Kidney epithelial cell (primary cell): ENCODE results near the gene EXOC6. TPM values are rescaled to one million over a fixed set of nuclear protein-coding genes. Genes with fewer than 3 reads are reported as not detected.

ENCODE experiments used
- DNase-seq: peaks from one replicate; pipeline ENCODE4 v3.0.0-alpha.2; 2010; ENCODE audit warnings: low read depth
- H3K27me3 ChIP-seq: 2 replicates; pipeline ENCODE4 v1.6.0; 2011; ENCODE audit warnings: low read length; ENCODE audit not compliant: control insufficient read depth, insufficient read depth
- H3K36me3 ChIP-seq: 2 replicates; pipeline ENCODE4 v1.5.1; 2011; ENCODE audit warnings: low read length; ENCODE audit not compliant: control insufficient read depth, insufficient read depth
- H3K4me3 ChIP-seq: 2 replicates; pipeline ENCODE4 v1.5.1; 2011; ENCODE audit warnings: low read depth, mild to moderate bottlenecking, control low read depth, low read length
- CTCF ChIP-seq: IDR thresholded peaks from 2 replicates; pipeline ENCODE4 v1.5.1; 2011; ENCODE audit warnings: mild to moderate bottlenecking, moderate library complexity, low read length, control low read depth, inconsistent platforms; ENCODE audit not compliant: insufficient read depth, poor library complexity, severe bottlenecking
- total RNA-seq: library from RNA; depleted of rRNA; stranded (reverse); fragments of >200 nt; gene quantifications from 2 replicates; pipeline ENCODE4 v1.2.3, GENCODE V29; 2015

The EXOC6 gene
- total RNA-seq, 1 donor from 2014 or later: 10.5 TPM

- Histone ChIP-seq H3K4me3 (no peak overlapping the region), H3K27me3 (no peaks in the 10 kb centered on the region), H3K36me3 (no peaks in the 10 kb centered on the region)
- TF ChIP-seq CTCF: no peak
- no peak for DNase-seq
Observed at GRCh38 chr10:92847202-92847864, 987 bp upstream of the EXOC6 start.

- H3K4me3 ChIP-seq: peak overlapping the region; percentile 85
- H3K27me3 ChIP-seq: no peaks in the 10 kb centered on the region
- no peaks in the 10 kb centered on the region for H3K36me3 ChIP-seq
- no peak for DNase-seq
- no peak for TF ChIP-seq CTCF
Observed at GRCh38 chr10:92848037-92848440, 281 bp upstream of the EXOC6 start.

DNA sequence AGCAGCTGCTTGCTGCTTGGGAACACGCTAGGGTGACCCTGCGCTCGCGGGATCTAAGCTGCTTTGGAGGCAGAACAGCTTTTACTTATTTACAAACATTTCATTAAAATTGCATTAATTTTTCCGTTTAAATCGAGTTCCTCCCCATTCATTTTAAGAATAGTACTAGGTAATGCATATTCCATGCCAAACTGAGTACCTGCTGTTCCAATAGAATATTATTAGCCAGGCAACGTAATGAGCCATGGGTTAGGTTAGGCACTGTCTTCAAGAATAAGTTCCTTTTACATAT is 860 bp downstream of the EXOC6 start:
- no peak for TF ChIP-seq CTCF
- DNase-seq: no peak
- Histone ChIP-seq H3K36me3 (no peaks in the 10 kb centered on the region), H3K4me3 (peak overlapping the region; percentile 85), H3K27me3 (no peaks in the 10 kb centered on the region)

- no peaks in the 10 kb centered on the region for H3K36me3 ChIP-seq
- H3K4me3 ChIP-seq: peak overlapping the region; percentile 85
- H3K27me3 ChIP-seq: no peaks in the 10 kb centered on the region
- no peak for TF ChIP-seq CTCF
- DNase-seq: no peak
Observed at GRCh38 chr10:92849576-92850090, 1.3 kb downstream of the EXOC6 start.

DNA sequence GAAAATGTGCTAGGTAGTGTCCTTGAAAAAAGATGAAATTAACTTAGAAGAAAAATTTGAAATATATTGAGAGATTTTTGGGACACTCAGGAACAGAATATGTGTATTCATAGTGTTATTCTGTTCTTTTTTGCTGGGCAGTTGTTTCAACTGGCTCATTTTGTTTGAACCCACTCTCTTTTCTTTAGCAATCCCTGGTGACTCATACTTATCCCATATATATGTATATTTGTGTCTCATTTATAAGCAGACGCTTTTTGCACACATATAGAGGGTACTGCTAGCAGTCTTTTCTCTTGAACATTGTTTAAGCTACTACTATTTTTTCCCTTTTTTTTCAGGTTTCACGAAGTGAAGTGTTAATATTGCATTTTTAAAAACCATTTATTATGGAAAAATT is 1.9 kb downstream of the EXOC6 start:
- DNase-seq: no peak
- H3K36me3 ChIP-seq: no peaks in the 10 kb centered on the region
- H3K4me3 ChIP-seq: no peak overlapping the region
- no peaks in the 10 kb centered on the region for H3K27me3 ChIP-seq
- no peak for TF ChIP-seq CTCF

DNA sequence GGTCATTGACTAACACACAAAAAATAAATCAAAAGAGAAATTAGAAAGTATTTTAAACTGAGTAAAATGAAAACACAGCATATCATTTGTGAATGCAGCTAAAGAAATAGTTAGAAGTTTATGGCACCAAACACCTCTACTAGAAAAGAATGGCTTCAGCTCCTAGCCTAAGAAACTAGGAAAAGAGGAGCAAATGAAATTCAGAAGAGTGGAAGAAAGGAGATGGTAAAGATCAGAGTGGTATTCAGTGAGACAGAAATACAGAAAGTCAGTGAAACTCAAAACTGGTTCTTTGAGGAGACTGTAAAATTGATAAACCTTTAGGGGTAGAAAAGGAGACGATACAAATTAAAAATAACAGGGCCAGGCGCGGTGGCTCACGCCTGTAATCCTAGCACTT is 2.7 kb downstream of the EXOC6 start:
- DNase-seq: no peak
- H3K27me3 ChIP-seq: no peaks in the 10 kb centered on the region
- no peak for TF ChIP-seq CTCF
- no peaks in the 10 kb centered on the region for H3K36me3 ChIP-seq
- no peak overlapping the region for H3K4me3 ChIP-seq
